Gastroesophageal sphincter (tissue), 4 donors: ENCODE data around the gene METTL2B. TPM values are rescaled to one million over a fixed set of nuclear protein-coding genes. Genes with fewer than 3 reads are reported as not detected.
A peak's percentile ranks its signal among the peaks of the same experiment; 100 is the strongest.
"Not testable (repeated sequence)": the region's sequence is repeated elsewhere in the genome, so short reads cannot be mapped to it uniquely, and the experiment has no call there.

Source experiments
- ATAC-seq: fragments of 150-250 bp; one replicate; pipeline ENCODE4 v1.9.1; 2016; ENCODE audit warnings: mild to moderate bottlenecking, moderate library complexity
- H3K27ac ChIP-seq, 4 donors: fragments of 200-600 bp; sonication (generic) in 3 of 4; 1 replicate in 3 of 4; 2 replicates in 1 of 4; pipeline ENCODE4 v1.5.1; 2016 to 2019
- H3K27me3 ChIP-seq: fragments of 200-600 bp; sonication (generic); one replicate; pipeline ENCODE4 v1.5.1; 2019
- H3K36me3 ChIP-seq, 2 donors: fragments of 200-600 bp; sonication (generic); one replicate each; pipeline ENCODE4 v1.5.1; 2019; ENCODE audit warnings: control low read depth in 1 of 2
- H3K4me1 ChIP-seq, 3 donors: fragments of 200-600 bp; sonication (generic); 1 replicate in 2 of 3; 2 replicates in 1 of 3; pipeline ENCODE4 v1.5.1; 2016 to 2019; ENCODE audit warnings: control low read depth in 2 of 3
- H3K4me3 ChIP-seq, 2 donors: fragments of 200-600 bp; sonication (generic); one replicate each; pipeline ENCODE4 v1.5.1; 2019; ENCODE audit warnings: mild to moderate bottlenecking in 1 of 2, moderate library complexity in 1 of 2
- H3K9me3 ChIP-seq, 3 donors: fragments of 200-600 bp; sonication (generic); one replicate each; pipeline ENCODE4 v1.5.1; 2017 to 2019; ENCODE audit warnings: control low read depth in 2 of 3
- CTCF ChIP-seq, 4 experiments: fragments of 200-600 bp in 2 of 4; fragments of 450-650 bp in 2 of 4; sonication (generic) in 1 of 4; IDR thresholded peaks; one replicate each; pipeline ENCODE4 v1.5.1; 2017 to 2019; ENCODE audit warnings: antibody characterized with exemption in 4 of 4, mild to moderate bottlenecking in 2 of 4, moderate library complexity in 2 of 4
- WGBS, 2 donors: methylation state at CpG; one replicate each; pipeline ENCODE4 v1.1.5; 2018; ENCODE audit warnings: low coverage in 1 of 2; 5-methylcytosine and 5-hydroxymethylcytosine counted together
- total RNA-seq, 4 donors: library from RNA; depleted of rRNA; stranded (reverse); fragments of >200 nt; gene quantifications; one replicate each; pipeline ENCODE4 v1.1.0, GENCODE V29; 2016

METTL2B gene
- total RNA-seq, 4 donors from 2014 or later: 20.4 to 29.8 (median 27.1) TPM

- not testable (repeated sequence) for ATAC-seq, H3K27me3 ChIP-seq, H3K9me3 ChIP-seq, H3K36me3 ChIP-seq, H3K4me3 ChIP-seq, H3K27ac ChIP-seq, H3K4me1 ChIP-seq
- WGBS, 2 donors: 76 to 79% methylated on average over 5 to 7 of the region's 11 CpGs
These were observed 35.1 kb downstream of the METTL2B start for GRCh38 chr7:128511692-128512091.

GRCh38 chr7:128515232-128515631, 38.7 kb downstream of the METTL2B start:
- not testable (repeated sequence) for H3K4me3 ChIP-seq, H3K36me3 ChIP-seq, H3K9me3 ChIP-seq, ATAC-seq, H3K27me3 ChIP-seq, H3K4me1 ChIP-seq, H3K27ac ChIP-seq
- 67 to 81% methylated on average over 4 to 5 of the region's 6 CpGs for WGBS, 2 donors

- H3K9me3 ChIP-seq: not testable (repeated sequence)
- WGBS, 2 donors: 82% methylated on average over 5 of the region's 5 CpGs; no CpG with 5 or more reads in 1 of the 2 donors
These were observed 40.5 kb downstream of the METTL2B start for GRCh38 chr7:128517023-128517422.

GRCh38 chr7:128523226-128523931, 46.8 kb downstream of the METTL2B start:
- not testable (repeated sequence) for H3K36me3 ChIP-seq, H3K9me3 ChIP-seq, H3K4me3 ChIP-seq, H3K27me3 ChIP-seq
- ATAC-seq: peak; percentile 82
- WGBS, 2 donors: 0% methylated on average over 2 to 3 of the region's 7 CpGs
- H3K4me1 ChIP-seq: peaks cover 0 to 24% (median 4%) of the 10 kb centered on the region in 3 donors
- peak overlapping the region in 3 of 4 donors; percentile 29 to 65 (median 51) for H3K27ac ChIP-seq

More at GRCh38 chr7:128517023-128517422, 40.5 kb downstream of the METTL2B start:
- H3K4me1 ChIP-seq, H3K36me3 ChIP-seq, ATAC-seq, H3K27ac ChIP-seq, H3K27me3 ChIP-seq, H3K4me3 ChIP-seq: not testable (repeated sequence)

GRCh38 chr7:128523932-128524524, 47.5 kb downstream of the METTL2B start:
- peaks cover 0 to 24% (median 4%) of the 10 kb centered on the region in 3 donors for H3K4me1 ChIP-seq
- 34% methylated on average over 4 of the region's 9 CpGs; no CpG with 5 or more reads in 1 of the 2 donors for WGBS, 2 donors
- not testable (repeated sequence) for H3K9me3 ChIP-seq, ATAC-seq, H3K36me3 ChIP-seq, H3K4me3 ChIP-seq, H3K27me3 ChIP-seq
- peak overlapping the region in 2 of 4 donors; percentile 24 to 65 for H3K27ac ChIP-seq

- 78 to 100% methylated on average over 1 of the region's 4 CpGs for whole genome bisulfite sequencing, 2 donors
- ATAC-seq, H3K9me3 ChIP-seq, H3K27me3 ChIP-seq, H3K36me3 ChIP-seq, H3K27ac ChIP-seq, H3K4me3 ChIP-seq: not testable (repeated sequence)
- H3K4me1 ChIP-seq: peaks cover 0 to 37% (median 4%) of the 10 kb centered on the region in 3 donors
These were observed 49.0 kb downstream of the METTL2B start for GRCh38 chr7:128525584-128525983.

- WGBS, 2 donors: 77% methylated on average over 2 of the region's 3 CpGs; no CpG with 5 or more reads in 1 of the 2 donors
- not testable (repeated sequence) for ATAC-seq, H3K4me3 ChIP-seq, H3K27ac ChIP-seq, H3K27me3 ChIP-seq, H3K9me3 ChIP-seq, H3K36me3 ChIP-seq
- H3K4me1 ChIP-seq: peaks cover 0 to 37% (median 4%) of the 10 kb centered on the region in 3 donors
These were observed 49.5 kb downstream of the METTL2B start for GRCh38 chr7:128526062-128526466.

- H3K4me3 ChIP-seq, H3K36me3 ChIP-seq, ATAC-seq, H3K27me3 ChIP-seq, H3K9me3 ChIP-seq, H3K27ac ChIP-seq: not testable (repeated sequence)
- WGBS, 2 donors: 91 to 96% methylated on average over 8 to 13 of the region's 16 CpGs
- peaks cover 0 to 34% (median 4%) of the 10 kb centered on the region in 3 donors for H3K4me1 ChIP-seq
These were observed 52.6 kb downstream of the METTL2B start for GRCh38 chr7:128529191-128529590.

- H3K36me3 ChIP-seq: peaks cover 0 to 17% of the 10 kb centered on the region in 2 donors
- ATAC-seq: peak; percentile 18
- peak overlapping the region; percentile 98 to 100 (median 100) for H3K27ac ChIP-seq
- TF ChIP-seq CTCF (IDR thresholded peaks at IDR 0.05): peak in 1 of 4 experiments; percentile 27
- not testable (repeated sequence) for H3K27me3 ChIP-seq, H3K9me3 ChIP-seq
- WGBS, 2 donors: 13% methylated on average over 5 of the region's 50 CpGs; no CpG with 5 or more reads in 1 of the 2 donors
- peak overlapping the region; percentile 93 to 96 for H3K4me3 ChIP-seq
- H3K4me1 ChIP-seq: peaks cover 0 to 40% (median 8%) of the 10 kb centered on the region in 3 donors
These were observed 53.7 kb downstream of the METTL2B start for GRCh38 chr7:128530121-128530854.
